Measurements from ENCODE around the gene URM1. TPM values are rescaled to one million over a fixed set of nuclear protein-coding genes. Genes with fewer than 3 reads are reported as not detected.
"Not testable (repeated sequence)": the region's sequence is repeated elsewhere in the genome, so short reads cannot be mapped to it uniquely, and the experiment has no call there.

Gene URM1
- total RNA-seq (ENCODE audit: insufficient read depth, low replicate concordance), result 29.1 TPM

GRCh38 chr9:128370752-128371629 lies at the start of gene URM1:
Gene URM1, plus strand, starts transcription at chr9:128371374. Its CDS starts 7 bp downstream, at chr9:128371381.
- peak; percentile 99 for DNase-seq (ENCODE audit: low spot score)

GRCh38 chr9:128321879-128322403 lies 49.2 kb upstream of the URM1 start:
- DNase-seq (ENCODE audit: low spot score), result no peak

DNA sequence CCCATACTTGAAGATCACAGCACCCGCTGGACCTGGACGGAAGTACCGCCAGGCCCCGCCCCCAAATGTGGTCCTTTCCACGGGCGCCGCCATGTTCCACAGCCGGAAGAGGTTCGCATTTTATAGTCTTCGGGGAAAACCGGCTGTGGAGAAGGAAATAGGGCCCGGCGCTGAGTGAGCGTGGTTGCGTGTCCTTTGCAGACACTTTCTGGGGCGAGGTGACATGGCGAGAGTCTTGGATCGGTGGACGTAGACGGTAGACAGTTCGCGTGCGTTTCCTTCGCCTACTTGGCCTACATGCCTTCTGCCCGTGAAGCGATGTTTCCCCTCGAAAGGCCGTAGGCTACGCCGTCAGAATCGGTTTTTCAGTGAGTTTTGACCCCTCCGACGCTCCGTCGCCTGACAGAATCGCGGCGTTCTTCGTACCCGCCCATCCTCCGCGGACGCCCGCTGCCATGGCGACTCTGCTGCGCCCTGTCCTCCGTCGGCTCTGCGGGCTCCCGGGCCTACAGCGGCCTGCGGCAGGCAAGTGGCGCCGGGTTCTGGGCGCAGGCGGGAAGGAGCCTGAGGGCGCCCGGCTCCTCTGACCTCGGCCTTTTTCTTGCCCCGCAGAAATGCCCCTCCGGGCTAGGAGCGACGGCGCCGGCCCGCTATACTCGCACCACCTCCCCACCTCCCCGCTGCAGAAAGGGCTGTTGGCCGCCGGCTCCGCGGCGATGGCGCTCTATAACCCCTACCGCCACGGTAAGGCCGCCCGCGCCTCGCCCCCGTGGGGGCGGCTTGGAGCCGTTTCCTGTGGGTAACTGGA lies 48.6 kb upstream of the URM1 start, which contains the start of the genes COQ4 and TRUB2:
Gene COQ4, plus strand, starts transcription at position 436 of the 808 bp plus-strand sequence. Its CDS starts 20 bp downstream, at position 456.
Gene TRUB2, minus strand, starts transcription at position 44 of the 808 bp plus-strand sequence. Its CDS starts 39 bp downstream, at position 5.
- peak; percentile 98 for DNase-seq (ENCODE audit: low spot score)

- DNase-seq (ENCODE audit: low spot score), result no peak
Observed at GRCh38 chr9:128323212-128323730, 47.9 kb upstream of the URM1 start.

- no peak for DNase-seq (ENCODE audit: low spot score)
Observed at GRCh38 chr9:128323791-128324190, 47.4 kb upstream of the URM1 start.

- no peak for DNase-seq (ENCODE audit: low spot score)
Observed at GRCh38 chr9:128324401-128324800, 46.8 kb upstream of the URM1 start.

GRCh38 chr9:128325629-128326028 lies 45.5 kb upstream of the URM1 start:
- no peak for DNase-seq (ENCODE audit: low spot score)

DNA sequence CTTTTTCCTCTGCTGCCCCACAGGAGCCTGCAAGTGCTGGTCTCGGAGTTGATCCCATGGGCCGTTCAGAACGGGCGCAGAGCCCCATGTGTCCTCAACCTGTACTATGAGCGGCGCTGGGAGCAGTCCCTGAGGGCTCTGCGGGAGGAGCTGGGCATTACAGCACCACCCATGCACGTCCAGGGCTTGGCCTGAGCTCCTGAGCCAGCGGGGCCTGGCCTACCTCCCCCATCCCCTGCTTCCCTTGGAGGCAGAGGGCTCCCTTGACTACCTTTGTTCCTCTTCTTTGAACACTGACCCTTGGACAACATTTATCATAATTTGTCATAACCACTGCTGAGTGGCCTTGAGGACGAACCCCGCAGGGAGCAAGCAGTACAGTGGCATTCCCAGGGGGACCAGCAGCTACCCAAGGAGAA lies 37.7 kb upstream of the URM1 start:
- DNase-seq (ENCODE audit: low spot score), result no peak

DNA sequence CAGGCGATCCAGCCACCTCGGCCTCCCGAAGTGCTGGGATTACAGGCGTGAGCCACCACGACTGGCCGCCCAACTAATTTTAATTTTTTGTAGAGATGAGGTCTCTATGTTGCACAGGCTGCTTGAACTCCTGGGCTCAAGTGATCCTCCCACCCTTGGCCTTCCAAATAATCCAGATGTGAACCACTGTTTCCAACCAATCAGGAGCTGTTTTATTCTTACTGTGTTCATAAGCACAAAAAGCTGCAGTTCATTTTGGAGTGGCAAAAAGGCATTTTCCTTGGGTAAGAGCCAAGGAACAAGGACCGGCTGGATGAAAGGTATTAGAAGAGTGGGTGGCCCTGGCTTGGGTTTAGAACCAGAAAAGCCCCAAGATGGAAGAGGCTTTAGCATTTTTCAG lies 36.0 kb upstream of the URM1 start:
- DNase-seq (ENCODE audit: low spot score), result peak; percentile 13

DNA sequence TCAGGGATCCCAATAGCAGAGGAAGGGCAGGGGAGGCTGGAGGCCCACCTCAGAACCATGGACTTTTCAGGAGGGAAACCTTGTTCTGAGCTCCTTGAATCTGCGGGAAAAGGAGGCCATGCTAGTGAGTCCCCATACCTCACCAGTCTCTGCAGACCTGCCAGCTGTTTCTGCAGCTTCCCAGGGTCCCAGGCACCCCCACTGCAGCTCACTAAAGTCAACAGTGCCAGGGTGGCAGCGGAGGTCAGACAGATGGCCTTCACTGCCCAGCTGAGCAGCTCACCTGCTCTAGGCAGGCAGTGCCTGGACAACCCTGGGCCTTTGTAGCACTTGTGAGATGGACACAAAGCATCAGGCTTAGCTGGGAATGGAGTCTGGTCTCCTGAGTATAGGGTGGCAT lies 35.3 kb upstream of the URM1 start:
- no peak for DNase-seq (ENCODE audit: low spot score)

DNA sequence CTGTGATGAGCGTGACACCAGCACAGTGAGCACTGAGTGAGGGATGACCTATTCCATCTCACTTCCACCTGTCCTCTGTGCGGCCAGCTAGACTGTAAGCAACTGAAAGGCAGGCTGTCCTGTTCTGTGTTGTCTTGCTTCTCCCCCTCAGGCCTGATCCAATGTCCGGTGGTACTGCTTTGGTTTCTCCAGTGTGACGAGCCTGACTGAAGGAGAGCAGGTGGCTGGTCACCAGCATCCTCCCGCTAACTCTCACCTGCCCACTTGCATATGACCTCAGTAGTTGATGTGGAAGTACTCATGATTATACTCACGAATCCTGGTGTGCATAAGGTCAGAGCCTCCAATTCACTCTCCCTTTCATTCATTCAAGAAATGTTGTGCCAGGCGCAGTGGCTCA lies 33.2 kb upstream of the URM1 start:
- no peak for DNase-seq (ENCODE audit: low spot score)

DNA sequence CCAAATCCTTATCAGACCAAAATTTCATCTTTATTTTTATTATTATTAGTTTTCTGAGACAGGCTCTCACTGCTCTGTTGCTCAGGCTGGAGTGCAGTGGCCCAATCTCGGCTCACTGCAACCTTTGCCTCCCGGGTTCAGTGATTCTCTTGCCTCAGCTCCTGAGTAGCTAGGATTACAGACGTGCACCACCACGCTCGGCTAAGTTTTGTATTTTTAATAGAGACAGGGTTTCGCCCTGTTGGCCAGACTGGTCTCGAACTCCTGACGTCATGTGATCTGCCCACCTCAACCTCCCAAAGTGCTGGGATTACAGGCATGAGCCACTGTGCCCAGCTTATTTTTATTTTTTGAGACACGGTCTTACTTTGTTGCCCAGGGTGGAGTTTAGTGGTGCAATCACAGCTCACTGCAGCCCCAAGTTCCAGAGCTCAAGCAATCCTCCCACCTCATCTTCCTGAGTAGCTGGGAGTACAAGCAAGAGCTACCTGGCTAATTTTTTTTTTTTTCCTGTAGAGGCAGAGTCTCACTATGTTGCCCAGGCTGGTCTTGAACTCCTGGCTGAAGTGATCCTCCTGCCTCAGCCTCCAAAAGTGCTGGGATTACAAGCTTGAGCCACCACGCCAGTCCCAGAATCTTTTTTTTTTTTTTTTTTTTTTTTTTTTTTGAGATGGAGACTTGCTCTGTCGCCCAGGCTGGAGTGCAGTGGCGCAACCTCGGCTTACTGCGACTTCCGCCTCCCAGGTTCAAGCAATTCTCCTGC lies 32.1 kb upstream of the URM1 start:
- DNase-seq (ENCODE audit: low spot score), result not testable (repeated sequence)

- DNase-seq (ENCODE audit: low spot score), result peak; percentile 71
Observed at GRCh38 chr9:128339761-128340690, 31.1 kb upstream of the URM1 start, which contains the start of gene SLC27A4. Gene SLC27A4, plus strand, starts transcription at chr9:128340527. Its CDS starts 2,606 bp downstream, at chr9:128343133.

DNA sequence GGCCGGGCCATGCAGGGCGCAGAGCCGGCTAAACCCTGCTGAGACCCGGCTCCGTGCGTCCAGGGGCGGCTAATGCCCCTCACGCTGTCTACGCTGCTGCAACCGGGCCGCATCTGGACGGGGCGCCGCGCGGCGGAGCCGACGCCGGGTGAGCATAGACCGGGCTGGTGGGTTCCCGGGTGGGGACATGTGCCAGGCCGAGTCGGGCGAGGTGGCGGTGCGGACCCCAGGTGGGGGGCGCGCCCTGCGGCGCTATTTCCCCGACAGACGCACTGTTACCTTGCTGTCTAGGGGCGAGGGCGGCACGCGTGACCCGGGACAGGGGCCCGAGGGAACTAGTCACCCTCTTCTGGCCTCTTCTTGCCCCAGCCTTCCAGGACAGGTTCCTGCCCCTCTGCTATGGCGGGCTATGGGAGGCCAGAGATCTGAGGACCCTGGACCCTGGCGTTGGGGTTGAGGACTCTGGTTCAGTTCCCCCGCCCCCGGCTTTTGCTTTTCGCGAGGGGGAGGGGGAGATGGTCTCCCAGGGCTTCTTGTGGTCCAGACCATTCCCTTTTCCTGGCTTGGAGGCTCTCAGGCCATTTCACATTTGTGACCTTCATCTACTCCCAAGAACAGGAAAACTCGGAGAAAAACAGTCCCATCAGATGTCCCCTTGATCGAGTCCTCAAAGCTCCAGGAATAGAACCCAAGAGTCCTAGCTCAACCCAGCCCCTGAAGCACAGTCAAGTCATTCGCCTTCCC lies 30.3 kb upstream of the URM1 start:
- no peak for DNase-seq (ENCODE audit: low spot score)

GRCh38 chr9:128341435-128341849 lies 29.7 kb upstream of the URM1 start:
- peak; percentile 67 for DNase-seq (ENCODE audit: low spot score)

DNA sequence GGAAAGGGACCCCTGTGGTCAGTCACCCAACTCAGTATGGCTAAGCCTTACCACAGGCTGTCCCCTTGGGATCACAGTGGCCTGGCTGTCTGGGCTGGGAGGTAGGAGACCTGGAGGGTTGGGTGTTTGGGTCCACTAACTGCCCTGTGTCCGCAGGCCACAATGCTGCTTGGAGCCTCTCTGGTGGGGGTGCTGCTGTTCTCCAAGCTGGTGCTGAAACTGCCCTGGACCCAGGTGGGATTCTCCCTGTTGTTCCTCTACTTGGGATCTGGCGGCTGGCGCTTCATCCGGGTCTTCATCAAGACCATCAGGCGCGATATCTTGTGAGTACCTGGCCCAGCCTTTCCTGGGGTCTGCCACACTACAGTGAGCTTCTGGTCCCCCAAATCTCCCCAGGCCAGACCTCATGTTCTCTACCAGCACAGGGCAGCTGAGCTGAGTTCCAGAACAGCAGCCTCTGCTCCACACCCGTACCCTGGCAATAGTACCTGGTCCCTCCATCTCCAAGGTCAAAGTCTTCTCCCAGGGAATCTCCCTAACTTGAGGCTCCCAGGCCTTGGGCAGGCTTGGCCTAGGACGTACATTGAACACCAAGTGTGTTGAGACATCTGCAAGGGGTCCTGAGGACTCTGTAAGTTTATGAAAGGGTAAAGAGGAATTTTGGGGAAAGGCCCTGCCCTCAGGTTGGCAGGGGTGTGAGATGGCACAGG lies 28.0 kb upstream of the URM1 start:
- DNase-seq (ENCODE audit: low spot score), result no peak

- no peak for DNase-seq (ENCODE audit: low spot score)
Observed at GRCh38 chr9:128343855-128344254, 27.3 kb upstream of the URM1 start.

- no peak for DNase-seq (ENCODE audit: low spot score)
Observed at GRCh38 chr9:128344931-128345605, 26.1 kb upstream of the URM1 start.

Data from umbilical cord (tissue), 2 donors.